LNCAP (cell line): ENCODE results near the gene PRIMA1.

ENCODE experiments used
- TF ChIP-seq, protein P1 (sequence below): fragments of 450-650 bp; IDR thresholded peaks from 2 replicates; pipeline ENCODE4 v1.5.1; 2017; ENCODE audit warnings: mild to moderate bottlenecking

PRIMA1 gene

DNA sequence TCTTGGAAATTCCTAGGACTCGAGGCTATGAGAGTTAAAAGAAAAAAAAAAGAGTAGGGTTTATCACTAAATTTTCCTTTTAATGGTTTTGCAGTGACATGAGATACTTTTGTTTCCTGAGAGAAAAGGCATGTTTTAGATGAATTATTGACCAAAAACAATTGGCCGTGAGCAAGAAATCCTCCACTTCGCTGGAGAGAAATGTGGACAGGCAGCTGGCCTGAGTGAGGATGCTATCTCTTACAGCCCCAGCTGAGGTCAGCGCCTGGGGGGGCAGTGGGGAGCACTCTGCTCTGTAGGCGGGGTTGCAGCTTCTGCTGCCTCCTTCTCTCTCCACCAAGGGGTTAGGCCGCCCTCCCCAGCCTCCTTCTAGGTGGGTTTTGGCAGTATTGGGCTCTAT, 54.7 kb downstream of the PRIMA1 start:
- TF ChIP-seq, protein P1, sequence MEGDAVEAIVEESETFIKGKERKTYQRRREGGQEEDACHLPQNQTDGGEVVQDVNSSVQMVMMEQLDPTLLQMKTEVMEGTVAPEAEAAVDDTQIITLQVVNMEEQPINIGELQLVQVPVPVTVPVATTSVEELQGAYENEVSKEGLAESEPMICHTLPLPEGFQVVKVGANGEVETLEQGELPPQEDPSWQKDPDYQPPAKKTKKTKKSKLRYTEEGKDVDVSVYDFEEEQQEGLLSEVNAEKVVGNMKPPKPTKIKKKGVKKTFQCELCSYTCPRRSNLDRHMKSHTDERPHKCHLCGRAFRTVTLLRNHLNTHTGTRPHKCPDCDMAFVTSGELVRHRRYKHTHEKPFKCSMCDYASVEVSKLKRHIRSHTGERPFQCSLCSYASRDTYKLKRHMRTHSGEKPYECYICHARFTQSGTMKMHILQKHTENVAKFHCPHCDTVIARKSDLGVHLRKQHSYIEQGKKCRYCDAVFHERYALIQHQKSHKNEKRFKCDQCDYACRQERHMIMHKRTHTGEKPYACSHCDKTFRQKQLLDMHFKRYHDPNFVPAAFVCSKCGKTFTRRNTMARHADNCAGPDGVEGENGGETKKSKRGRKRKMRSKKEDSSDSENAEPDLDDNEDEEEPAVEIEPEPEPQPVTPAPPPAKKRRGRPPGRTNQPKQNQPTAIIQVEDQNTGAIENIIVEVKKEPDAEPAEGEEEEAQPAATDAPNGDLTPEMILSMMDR: no peak

DNA sequence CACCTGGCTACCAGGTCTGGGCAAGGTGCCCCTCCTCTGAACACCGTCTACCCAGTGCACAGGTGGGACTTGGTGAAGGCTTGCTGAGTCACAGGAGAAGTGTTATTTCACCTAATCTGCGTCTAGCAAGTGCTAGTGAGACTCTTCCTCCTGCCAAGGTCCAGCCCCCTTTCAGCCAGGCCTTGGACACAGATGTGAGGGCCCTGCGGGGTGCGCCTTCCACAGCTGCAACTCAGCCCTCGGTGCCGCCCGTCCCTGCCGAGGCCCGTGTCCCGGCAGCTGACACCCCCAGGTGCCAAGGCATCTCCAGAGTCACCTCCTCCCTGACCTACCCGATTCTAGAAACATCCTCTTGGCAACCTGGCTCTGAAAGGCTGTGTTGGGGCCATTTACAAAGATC, 55.1 kb downstream of the PRIMA1 start:
- TF ChIP-seq, protein P1: no peak

DNA sequence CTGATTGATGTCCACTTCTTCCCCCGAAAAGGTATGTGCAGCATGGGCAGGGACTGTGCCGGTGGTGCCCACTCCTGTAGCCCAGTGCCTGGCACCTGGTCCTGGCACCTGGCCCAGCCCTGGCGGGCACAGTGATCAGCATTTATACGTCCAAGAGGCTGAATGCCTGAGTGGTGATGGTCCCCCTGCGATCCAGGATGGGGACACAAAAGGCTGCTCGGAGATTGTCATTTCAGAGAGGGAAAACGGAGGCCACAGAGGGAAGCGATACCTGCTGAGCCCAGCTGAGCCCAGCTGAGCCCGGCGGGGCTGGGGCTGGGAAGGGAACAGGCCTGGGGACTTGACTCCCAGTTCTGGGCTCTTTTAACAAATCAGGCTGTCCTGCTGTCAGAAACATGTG, 55.8 kb downstream of the PRIMA1 start:
- TF ChIP-seq, protein P1: no peak

DNA sequence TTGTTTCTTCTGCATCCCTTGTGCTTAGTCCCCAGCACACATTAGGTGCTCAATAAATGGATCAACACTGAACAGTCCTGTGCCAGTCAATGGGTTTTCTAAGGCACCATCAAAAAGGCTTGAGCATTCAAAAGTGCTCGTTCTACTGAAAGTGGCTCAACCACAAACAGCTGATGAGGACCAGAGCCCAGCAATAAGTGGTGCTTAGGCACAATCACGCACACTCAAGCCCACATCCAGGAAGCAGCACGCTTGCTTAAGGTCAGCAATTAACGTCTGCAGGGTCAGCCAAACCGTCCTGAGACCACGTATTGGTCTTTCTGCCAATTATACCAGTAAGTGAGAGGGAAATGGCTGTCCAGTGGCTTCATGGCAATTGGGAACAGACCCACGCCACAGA, 56.5 kb downstream of the PRIMA1 start:
- TF ChIP-seq, protein P1: no peak

DNA sequence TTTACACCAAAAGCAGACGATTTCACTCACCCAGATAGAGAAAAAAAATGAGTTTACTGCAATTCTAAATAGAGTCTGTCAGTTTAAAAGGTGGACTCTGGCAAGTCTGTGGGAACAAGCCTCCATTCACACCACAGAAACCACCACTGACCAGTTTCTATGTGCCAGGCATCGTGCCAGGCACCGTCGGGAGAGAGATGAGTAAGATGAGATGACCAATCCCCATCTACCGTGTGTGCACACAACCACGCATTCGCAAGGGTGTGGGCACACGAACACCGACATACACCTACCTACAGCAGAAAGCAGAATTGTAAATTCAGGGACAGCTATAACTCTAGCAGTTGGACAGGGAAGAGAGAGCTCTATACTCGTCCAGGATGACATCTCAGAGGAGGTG, 58.3 kb downstream of the PRIMA1 start:
- TF ChIP-seq, protein P1: no peak

DNA sequence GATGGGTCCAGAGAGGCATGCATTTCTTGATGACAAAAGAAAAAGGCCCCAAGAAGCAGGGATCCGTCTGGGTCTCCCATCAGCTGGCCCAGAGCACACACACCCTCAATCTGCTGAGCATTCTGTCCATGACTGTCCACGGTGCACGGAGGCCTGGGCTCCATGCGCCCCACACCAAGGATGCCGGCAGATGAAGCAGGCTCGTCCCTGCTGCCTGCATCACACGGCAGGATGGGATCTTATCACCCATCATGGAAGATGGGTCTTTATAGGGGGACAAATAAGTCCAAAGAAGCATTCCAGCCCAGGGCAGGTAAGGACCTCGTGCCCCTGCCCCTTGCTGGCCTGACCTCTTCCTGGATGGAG, 59.7 kb downstream of the PRIMA1 start:
- TF ChIP-seq, protein P1: no peak

DNA sequence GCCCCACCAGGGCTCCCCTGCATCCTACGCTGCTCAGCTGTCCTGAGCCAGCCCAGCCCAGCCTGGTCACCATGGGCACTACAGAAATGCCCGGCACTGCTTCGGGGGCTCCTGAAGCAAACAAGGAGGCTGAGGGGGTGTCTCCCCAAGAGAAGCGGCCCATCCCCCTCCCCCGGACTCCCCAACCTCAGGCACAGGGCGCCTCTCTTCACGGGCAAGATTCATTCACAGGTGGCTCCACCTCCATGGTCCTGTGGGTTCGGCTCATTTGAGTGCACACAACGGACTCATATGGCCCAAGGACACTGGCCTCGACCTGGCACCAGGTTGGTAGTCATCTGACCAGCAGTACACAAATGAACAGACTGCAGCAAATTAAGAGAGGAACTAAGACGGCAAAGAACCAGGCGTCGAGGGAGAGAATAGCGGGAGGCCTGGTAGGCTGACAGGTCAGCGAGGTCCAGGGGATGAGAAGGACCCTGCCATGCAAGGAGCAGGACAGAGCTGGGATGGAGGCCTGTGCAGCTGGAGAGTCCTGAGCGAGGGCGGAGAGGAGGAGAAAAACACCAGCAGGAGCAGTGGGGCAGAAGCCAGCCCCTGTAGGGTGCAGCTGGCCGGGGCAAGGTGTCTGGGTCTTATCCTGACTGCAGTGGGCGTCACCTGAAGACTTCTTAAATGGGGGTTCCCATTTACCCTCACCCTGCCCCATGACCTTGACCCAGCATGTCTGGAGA, 60.2 kb downstream of the PRIMA1 start:
- TF ChIP-seq, protein P1: no peak
